WTC11 (cell line): ENCODE data around the gene NRXN2.

Source experiments
- MAX ChIP-seq: sonication (generic); formaldehyde crosslinking; IDR thresholded peaks from 2 replicates; pipeline ENCODE4 v1.8.0; 2022; ENCODE audit warnings: mild to moderate bottlenecking, missing genetic modification reagents
- NR3C1 ChIP-seq: sonication (generic); formaldehyde crosslinking; conservative IDR thresholded peaks from 2 replicates; pipeline ENCODE4 v1.8.1; 2023; ENCODE audit warnings: low read depth, mild to moderate bottlenecking, missing genetic modification reagents
- SMAD4 ChIP-seq: sonication (generic); formaldehyde crosslinking; IDR thresholded peaks from 2 replicates; pipeline ENCODE4 v1.8.0; 2022; ENCODE audit warnings: mild to moderate bottlenecking, missing genetic modification reagents
- TF ChIP-seq, protein P1 (sequence below): fragments of 200-600 bp; IDR thresholded peaks from 2 replicates; pipeline ENCODE4 v1.8.0; 2022; ENCODE audit warnings: antibody characterized with exemption
- TF ChIP-seq, protein P2 (sequence below): sonication (generic); formaldehyde crosslinking; IDR thresholded peaks from 2 replicates; pipeline ENCODE4 v1.8.1; 2022; ENCODE audit warnings: low read depth, missing genetic modification reagents, borderline replicate concordance
- TF ChIP-seq, protein P3 (sequence below): sonication (generic); formaldehyde crosslinking; IDR thresholded peaks from 2 replicates; pipeline ENCODE4 v1.8.0; 2022; ENCODE audit warnings: mild to moderate bottlenecking, missing genetic modification reagents

GRCh38 chr11:64663656-64664055 lies 59.3 kb downstream of the NRXN2 start:
- TF ChIP-seq, protein P1, sequence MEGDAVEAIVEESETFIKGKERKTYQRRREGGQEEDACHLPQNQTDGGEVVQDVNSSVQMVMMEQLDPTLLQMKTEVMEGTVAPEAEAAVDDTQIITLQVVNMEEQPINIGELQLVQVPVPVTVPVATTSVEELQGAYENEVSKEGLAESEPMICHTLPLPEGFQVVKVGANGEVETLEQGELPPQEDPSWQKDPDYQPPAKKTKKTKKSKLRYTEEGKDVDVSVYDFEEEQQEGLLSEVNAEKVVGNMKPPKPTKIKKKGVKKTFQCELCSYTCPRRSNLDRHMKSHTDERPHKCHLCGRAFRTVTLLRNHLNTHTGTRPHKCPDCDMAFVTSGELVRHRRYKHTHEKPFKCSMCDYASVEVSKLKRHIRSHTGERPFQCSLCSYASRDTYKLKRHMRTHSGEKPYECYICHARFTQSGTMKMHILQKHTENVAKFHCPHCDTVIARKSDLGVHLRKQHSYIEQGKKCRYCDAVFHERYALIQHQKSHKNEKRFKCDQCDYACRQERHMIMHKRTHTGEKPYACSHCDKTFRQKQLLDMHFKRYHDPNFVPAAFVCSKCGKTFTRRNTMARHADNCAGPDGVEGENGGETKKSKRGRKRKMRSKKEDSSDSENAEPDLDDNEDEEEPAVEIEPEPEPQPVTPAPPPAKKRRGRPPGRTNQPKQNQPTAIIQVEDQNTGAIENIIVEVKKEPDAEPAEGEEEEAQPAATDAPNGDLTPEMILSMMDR, result no peak
- TF ChIP-seq, protein P2, sequence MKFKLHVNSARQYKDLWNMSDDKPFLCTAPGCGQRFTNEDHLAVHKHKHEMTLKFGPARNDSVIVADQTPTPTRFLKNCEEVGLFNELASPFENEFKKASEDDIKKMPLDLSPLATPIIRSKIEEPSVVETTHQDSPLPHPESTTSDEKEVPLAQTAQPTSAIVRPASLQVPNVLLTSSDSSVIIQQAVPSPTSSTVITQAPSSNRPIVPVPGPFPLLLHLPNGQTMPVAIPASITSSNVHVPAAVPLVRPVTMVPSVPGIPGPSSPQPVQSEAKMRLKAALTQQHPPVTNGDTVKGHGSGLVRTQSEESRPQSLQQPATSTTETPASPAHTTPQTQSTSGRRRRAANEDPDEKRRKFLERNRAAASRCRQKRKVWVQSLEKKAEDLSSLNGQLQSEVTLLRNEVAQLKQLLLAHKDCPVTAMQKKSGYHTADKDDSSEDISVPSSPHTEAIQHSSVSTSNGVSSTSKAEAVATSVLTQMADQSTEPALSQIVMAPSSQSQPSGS (CRISPR knock-in tag), result no peak
- TF ChIP-seq SMAD4 (CRISPR knock-in tag) (no peak), MAX (no peak), NR3C1 (CRISPR knock-in tag) (no peak)
- TF ChIP-seq, protein P3, sequence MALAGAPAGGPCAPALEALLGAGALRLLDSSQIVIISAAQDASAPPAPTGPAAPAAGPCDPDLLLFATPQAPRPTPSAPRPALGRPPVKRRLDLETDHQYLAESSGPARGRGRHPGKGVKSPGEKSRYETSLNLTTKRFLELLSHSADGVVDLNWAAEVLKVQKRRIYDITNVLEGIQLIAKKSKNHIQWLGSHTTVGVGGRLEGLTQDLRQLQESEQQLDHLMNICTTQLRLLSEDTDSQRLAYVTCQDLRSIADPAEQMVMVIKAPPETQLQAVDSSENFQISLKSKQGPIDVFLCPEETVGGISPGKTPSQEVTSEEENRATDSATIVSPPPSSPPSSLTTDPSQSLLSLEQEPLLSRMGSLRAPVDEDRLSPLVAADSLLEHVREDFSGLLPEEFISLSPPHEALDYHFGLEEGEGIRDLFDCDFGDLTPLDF (CRISPR knock-in tag), result no peak
